GM21619 (cell line): Measurements from ENCODE around the gene KNDC1.
"Not testable (repeated sequence)": the region's sequence is repeated elsewhere in the genome, so short reads cannot be mapped to it uniquely, and the experiment has no call there.

Source experiments
- ATAC-seq: cut with Tn5 transposase; IDR thresholded peaks from one replicate; pipeline ENCODE4 v1.9.1; 2021; ENCODE audit not compliant: unreplicated experiment

KNDC1 gene, protein sequence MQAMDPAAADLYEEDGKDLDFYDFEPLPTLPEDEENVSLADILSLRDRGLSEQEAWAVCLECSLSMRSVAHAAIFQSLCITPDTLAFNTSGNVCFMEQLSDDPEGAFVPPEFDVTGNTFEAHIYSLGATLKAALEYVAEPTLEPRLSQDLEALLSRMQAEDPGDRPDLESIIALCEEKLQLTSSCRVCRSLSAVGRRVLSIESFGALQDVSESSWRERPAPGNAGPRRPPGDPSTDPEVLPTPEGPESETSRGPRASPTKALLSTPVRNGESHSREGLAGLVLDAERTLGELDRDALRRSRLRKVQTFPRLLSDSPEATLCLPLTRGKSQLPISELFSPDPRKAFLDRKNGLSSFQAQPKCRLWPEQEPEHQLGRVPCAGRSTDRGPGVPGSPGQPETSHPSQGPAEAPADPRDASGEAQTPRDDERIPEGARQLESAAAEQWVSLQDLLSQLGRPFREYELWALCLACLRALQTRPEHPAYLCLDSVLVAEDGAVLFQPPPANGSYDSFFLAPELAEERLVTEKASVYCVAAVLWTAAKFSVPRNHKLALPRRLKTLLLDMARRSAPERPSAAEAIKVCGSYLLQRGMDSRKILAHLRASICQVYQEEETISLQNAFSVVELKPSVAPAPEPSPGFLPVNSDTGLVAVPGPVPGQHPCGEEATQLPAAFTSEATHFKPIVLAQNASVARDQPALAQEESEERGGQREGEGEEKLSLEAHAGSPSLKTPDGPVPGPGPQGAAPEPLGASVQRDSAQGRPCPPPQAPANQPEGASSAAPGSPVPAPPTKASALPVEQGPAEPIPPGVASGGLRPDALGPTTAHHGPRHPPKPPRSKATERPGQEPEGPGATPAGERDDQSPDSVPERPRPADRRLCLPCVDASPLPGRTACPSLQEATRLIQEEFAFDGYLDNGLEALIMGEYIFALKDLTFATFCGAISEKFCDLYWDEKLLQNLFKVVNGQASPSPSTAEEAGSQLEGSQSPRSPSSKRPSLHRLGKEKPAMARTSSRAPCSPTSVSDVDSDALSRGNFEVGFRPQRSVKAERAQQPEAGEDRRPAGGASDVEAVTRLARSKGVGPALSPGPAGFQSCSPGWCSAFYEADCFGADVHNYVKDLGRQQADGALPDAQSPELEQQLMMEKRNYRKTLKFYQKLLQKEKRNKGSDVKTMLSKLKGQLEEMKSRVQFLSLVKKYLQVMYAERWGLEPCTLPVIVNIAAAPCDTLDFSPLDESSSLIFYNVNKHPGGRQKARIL (N-terminal part only)

DNA sequence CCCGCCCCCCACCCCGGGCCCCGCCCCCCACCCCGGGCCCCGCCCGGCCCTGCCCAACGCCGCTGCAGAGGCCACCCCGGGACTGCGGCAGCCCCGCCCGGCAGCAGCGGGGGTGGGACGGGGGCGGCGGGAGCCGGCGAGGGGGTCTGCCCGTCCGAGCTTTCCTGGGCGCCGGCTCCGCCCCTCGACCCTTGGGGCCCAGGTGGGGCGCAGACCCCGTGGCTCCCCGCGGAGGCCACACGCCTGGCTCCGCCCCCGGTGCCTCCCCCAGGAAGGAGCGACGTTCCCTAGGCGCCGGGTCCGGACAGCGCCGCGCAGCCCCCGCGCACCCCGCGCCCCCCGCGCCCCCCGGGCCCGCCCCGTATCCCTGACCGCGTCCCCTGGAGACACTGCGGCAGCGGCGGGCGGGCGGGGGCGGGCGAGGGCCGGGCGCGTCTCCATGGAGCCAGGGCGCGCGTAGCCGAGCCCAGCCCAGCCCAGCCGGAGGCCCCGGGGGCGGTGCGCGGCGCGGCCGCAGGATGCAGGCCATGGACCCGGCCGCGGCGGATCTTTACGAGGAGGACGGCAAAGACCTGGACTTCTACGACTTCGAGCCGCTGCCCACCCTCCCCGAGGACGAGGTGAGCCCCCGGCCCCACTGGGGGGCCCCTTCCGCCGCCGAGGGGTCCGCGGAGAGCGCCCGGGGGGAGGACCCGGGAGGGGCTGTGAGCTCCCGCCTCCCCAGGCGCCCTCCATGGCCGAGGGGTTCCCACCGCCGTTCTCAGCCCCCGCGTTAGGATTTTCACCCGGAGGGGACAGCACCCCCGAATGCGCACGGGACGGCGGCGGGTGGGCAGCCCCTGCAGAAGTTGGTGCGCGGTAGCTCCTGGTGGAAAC is at the start of gene KNDC1:
KNDC1 (plus strand) TSS at position 270 of the 876 bp plus-strand sequence; CDS start at position 519, 249 bp downstream.
- ATAC-seq, result no peak

DNA sequence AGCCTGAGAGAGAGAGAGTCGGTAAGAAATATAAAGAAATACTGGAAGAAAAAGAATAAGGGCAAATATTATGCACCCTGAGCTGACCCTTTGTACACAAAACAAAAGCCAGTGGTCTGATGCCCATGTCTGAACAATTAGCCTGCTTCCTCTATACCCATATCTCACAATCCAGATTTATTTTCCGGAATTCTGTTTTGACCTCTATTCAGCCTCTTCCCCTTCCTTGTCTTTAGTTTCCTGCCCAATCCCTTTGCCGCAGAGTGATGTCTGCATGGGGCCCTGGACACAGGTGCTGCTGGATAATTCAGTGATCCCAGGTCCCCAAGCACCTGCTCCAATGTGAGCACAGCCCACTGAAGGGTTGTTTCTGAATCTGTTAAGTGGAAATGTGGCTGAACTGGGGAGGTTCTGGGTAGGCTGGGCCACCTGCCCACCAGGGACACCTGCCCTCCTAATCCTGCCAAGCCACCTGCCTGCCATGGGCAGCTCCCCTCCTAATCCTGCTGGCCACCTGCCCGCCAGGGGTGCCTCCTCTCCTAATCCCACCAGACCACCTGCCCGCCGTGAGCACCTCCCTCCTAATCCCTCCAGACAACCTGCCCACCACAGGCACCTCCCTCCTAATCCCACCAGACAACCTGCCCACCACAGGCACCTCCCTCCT is 49.3 kb upstream of the KNDC1 start:
- no peak for ATAC-seq

DNA sequence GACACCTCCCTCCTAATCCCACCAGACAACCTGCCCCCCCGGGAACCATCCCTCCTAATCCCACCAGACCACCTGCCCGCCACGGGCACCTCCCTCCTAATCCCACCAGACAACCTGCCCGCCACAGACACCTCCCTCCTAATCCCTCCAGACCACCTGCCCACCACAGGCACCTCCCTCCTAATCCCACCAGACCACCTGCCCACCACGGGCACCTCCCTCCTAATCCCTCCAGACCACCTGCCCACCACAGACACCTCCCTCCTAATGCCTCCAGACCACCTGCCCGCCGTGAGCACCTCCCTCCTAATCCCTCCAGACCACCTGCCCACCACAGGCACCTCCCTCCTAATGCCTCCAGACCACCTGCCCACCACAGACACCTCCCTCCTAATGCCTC is 48.4 kb upstream of the KNDC1 start:
- not testable (repeated sequence) for ATAC-seq

DNA sequence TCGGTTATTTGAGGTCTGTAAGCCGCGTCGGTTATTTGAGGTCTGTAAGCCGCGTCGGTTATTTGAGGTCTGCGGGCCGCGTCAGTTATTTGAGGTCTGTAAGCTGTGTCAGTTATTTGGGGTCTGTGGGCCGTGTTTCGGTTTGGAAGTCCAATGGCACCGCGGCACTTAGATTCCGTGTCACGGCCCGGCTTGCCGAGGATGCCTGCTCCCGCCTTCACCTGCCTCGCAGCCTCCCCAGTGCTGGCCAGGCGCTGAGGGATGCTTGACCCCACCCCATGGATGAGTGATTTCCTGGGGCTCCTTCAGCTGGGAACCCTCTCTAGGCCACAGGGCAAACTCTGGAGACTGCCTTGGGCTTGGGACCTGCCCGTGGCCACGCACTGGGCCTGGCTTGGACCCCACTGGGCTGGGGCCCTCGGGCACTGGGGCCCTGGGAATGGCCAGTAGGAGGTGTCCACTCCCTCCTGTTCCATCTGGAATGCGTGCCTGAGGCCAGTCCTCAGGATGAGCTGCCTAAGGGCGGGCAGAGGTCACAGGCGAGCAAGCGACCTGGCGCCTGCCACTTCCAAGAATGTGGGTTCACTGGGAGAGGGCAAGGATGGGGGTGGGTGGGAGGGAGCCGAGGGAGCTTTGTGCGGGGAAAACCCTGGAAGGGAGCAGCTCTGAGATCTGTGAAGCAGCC is 46.7 kb upstream of the KNDC1 start:
- no peak for ATAC-seq

DNA sequence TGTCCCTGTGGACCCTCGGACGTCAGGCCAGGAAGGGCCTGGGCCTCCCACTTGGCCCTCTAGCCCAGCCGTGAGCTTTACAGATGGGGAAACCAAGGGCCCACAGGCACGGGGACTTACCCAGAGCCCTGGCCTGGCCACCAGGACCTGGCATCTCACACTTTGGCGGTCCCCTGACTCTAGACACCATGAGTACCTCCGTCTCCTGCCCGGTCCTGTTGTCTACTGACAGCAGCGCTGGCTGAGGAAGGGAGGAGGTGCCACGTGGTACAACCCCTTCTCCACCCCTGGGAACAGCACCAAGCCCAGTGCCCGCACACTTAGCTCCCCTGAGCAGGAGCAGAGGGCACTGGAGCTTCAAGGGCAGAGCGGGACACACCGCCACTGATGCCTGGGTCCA is 46.2 kb upstream of the KNDC1 start:
- no peak for ATAC-seq

DNA sequence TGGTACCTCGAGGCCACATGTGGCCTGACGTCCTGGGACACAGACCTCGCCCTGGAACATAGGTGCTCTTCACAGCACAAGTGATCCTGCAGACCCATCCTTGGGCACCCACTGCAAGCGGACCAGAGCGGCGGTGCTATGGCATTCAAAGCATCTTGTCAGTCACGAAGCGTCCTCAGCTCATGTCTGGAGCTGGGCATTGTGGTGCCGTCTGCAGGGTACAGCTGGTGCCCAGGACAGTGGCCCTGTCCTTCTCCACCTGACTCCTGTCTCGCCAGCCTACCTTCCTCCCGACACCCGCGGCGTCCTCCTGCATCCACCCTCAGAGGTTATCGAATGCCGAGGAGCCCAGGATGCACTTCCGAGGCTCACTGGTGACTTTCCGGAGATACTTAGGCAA is 45.8 kb upstream of the KNDC1 start:
- no peak for ATAC-seq

DNA sequence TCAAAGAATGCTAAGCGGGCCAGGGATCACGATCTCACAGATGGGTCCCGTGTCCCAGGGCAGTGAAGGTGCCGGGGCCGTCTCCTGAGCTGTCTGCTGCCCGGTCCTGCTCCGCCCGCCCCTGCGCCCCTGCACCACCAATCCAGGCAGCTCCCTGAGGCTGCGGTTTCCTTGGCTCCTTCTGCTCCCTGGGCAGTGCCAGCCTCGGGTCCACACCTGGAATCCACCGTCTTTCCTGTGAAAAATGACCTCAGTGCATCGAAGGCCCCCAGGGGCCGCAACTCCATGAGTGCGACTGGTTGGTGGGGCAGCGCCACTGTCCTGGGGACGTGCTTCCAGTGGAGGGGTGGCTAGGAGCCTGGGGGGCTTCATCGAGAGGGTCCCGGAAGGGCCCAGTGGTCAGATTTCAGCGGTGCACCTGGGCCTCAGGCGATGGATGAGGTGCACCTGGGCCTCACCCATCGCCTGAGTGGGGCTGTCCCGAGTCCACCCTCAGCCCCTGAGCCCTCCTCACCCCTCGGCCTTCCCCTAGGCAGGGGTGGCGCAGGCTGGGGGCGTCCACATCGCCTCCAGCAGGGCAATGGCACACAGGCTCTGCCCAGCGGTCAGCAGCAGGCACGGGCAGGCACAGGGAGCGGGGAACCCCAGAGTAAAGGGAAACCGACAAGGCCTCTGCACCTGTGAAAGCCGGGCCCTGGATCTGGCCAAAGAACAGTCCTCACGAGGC is 45.1 kb upstream of the KNDC1 start:
- ATAC-seq, result no peak

DNA sequence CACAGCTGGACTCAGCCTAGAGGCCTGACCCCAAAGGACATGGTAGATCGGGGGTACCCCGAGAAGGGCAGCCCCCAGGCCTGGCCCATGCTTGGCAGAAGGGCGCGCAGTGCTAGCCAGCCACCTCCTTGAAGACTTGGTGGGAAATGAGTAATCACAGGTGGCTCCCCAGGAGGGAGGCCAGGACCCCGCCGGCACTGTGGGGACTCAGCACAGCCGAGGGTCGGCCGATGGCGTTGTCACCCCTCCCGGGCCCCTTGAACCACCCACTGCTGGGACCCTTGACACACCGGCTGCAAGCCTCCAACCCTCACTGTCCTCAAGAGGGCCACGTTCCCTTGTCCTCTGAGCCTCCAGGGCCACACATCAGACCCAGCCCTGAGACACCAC is 44.6 kb upstream of the KNDC1 start:
- ATAC-seq, result no peak

DNA sequence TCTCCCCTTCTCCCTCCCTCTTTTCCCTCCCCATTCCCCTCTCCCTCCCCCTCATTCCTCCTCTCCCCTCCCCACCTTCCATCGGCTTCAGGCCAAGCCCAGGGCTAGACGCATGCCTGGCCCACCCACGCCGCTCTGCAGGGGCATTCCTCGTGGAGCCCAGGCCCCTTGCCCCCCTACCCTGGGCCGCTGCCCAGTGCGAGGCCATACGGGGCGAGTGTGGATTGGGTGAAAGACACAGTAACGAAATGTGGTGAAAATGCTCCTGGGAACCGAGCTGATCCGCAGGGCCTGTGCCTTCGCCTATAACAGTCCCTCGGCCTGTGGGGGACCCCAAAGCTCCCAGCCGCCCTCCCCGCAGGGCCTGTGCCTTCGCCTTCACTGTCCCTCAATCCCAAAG is 44.0 kb upstream of the KNDC1 start:
- ATAC-seq, result no peak

DNA sequence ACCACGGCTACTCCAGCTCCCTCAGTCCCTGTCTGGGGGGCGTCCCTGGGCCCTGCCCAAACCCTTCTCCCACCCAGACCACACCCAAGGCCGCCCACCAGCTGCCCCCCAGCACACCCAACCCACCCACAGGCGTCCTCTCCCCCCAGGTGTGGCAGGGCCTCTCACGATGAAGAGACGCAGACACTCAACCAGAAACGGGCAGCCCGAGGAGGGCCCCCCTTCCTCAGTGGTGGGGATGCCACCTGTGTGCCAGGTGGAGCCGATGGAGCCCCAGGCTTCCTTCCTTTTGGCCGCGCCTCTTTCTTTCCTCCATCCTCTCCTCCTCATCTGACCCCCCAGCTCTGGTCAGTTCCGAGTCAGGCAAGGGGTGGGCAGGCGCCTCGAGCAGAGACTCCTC is 43.6 kb upstream of the KNDC1 start:
- ATAC-seq, result no peak

DNA sequence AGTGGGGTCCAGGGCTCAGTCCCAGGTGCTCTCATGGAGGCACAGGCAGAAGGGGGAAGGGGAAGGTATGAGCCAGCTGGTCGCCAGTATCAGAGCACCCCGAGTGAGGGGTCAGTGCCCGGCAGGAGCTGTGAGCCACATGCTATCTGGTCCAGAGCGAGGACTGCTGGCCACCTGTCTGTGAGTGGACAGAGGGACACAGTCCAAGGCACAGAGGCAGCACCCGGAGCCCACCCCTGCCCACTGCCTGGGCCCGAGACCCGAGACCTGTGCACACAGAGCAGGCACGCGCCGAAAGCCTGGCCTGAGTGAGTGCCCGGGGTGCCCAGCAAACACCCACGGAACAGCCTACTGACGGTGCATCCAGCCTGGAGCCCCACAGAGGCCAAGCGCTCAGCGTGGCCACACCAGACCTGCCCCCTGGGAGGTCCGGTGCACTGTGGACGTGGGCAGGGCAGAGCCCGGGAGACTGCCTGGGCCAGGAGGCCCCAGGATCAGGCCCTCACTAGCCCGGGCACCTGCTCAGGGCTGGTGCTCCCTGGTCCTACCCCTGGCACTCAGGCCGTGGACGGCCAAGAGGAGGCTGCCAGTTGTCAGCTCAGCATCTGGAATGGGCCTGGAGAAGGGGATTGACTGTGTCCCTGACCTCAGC is 42.9 kb upstream of the KNDC1 start:
- no peak for ATAC-seq

DNA sequence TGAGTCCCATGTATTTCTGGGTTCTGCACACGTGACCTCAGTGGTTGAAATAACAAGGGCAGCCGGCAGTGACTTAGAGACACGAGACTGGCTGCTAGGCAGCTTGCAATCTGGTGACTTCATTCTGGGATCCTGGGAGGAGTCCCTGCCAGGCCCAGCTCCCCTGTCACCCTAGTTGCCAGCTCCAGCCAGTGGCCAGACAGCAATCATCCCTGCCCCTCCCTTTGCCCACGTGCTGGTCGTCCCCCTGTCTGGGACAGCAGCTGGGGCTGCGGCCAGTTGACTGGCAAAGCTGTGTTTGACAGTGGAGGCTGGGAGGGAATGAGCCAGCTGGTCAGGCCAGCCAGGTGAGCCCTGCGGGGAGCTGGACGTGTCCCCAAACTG is 42.3 kb upstream of the KNDC1 start:
- no peak for ATAC-seq

DNA sequence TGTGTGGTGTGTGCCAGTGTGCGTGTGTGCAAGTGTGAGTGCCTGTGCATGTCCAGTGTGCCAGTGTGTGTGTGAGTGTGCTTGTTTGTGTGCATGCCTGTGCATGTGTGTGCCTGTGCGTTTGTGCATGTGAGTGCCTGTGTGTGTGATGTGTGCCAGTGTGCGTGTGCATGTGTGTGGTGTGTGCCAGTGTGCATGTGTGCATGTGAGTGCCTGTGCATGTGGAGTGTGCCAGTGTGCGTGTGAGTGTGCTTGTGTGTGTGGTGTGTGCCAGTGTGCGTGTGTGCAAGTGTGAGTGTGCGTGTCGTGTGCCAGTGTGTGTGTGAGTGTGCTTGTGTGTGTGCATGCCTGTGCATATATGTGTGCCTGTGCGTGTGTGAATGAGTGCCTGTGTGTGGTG is 38.5 kb upstream of the KNDC1 start:
- ATAC-seq, result no peak

DNA sequence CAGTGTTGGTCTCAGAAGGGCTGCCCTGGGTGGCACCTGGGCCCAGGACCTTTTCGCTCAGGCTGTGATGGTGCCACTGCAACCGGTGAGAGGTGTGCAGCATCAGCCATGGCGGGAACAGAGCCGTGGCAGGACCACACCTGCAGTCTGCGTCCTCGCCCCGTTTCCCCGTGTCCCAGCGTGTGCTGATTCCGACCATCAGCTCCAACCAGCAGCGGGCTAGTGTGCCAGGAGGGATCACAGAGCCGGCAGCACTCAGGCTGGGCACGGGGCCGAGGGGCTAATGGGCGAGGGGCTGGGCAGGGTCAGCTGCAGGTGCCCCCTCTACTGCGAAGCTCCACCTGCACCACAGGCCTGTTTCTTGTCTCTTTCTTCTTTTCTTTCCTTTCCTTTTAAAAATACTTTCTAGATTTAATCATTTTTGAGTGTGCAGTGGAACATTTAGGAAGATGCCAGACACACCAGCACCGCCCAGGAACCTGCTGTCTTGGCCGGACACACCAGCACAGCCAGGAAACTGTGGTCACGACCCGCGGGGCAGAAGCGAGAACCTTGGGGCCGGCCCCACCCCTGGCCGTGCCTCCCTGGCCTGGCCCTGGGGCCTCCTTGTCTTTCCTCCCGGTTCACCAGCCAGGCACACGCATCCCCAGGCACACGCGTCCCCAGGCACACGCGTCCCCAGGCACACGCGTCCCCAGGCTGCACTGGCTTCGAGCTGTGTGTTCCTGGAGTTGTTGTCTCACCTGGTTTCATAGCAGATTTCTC is 37.7 kb upstream of the KNDC1 start:
- no peak for ATAC-seq

DNA sequence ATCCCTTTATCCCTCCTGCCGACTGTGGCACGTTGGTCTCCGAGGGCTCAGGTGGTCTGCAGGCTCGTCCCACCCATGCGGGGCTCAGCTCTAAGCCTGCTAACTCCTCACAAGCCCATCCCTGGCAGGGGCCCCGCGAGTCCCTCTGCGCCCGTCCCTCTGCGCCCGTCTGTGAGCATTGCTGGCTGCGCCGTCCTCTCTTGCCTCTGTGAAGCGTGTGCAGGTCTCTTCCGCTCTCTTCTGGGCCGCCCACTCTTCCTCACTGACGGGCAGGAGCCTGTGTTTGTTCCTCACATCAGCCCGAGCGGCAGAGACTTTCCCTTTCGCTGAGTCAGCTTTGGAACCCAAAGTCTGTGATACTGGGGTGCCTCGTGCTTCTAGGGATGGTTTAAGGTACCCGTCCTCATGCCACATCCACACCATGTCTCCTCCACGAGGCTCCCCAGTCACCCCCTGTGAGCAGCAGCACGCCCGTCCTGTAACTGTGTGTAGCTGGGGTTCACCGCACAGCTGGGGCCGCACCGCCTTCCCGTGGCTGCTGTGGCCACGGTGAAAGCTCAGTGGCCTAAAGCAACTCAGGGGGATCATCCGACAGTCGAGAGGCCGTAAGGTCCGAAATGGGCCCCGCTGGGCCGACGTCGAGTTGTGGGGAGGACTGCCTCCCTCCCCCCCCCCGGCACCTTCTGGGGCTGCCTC is 36.8 kb upstream of the KNDC1 start:
- ATAC-seq, result no peak

DNA sequence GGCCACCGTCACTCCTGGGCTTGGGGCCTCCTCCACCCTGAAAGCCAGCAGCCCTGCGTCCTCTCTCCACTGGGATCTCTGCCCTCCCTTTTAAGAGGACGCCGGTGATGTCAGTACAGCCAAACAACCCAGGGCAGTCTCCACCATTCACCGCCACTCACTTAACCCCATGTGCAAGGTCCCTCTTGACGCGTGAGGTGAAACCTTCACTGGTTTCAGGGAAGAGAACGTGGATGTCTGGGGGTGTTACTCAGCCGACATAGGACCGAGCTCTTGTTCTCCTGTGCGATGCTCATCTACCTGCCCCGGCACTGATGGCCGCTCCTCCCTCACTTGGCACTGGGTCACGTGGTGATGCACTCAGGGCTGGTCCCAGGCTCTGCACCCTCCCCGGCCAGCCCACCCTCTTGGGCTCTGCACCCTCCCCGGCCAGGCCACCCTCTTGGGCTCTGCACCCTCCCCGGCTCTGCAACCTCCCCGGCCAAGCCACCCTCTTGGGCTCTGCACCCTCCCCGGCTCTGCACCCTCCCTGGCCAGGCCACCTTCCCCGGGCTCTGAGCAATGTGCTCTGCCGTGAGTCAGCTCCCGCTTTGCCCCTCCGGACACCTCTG is 36.2 kb upstream of the KNDC1 start:
- no peak for ATAC-seq
